Left ventricle myocardium inferior (tissue), 1 donor: ENCODE measurements around the gene PET100. TPM values are rescaled to one million over a fixed set of nuclear protein-coding genes. Genes with fewer than 3 reads are reported as not detected.

Source experiments
- DNase-seq: peaks from one replicate; pipeline ENCODE4 v3.0.0-alpha.2; 2020
- H3K27ac ChIP-seq: fragments of 200-600 bp; replicated peaks from 2 replicates; pipeline ENCODE4 v1.8.0; 2021
- H3K27me3 ChIP-seq: fragments of 200-600 bp; 2 replicates; pipeline ENCODE4 v1.8.0; 2021; ENCODE audit warnings: low read depth
- H3K36me3 ChIP-seq: fragments of 200-600 bp; 2 replicates; pipeline ENCODE4 v1.8.0; 2021
- H3K4me1 ChIP-seq: fragments of 200-600 bp; 2 replicates; pipeline ENCODE4 v1.8.0; 2021
- H3K4me3 ChIP-seq: fragments of 200-600 bp; 2 replicates; pipeline ENCODE4 v1.8.0; 2021; ENCODE audit warnings: mild to moderate bottlenecking, moderate library complexity
- H3K9me3 ChIP-seq: fragments of 200-600 bp; replicated peaks from 2 replicates; pipeline ENCODE4 v1.8.0; 2021
- intact Hi-C: fragments of 100-400 bp; cut with micrococcal nuclease; formaldehyde crosslinking; loops from one replicate; pipeline ENCODE4 v1.11.0; 2022
- total RNA-seq: library from RNA; stranded (reverse); fragmentation: NEBNext Ultra II Directional; extraction: Animal tissue kit (Norgen Biotek cat#: 25700); gene quantifications from one replicate; pipeline ENCODE4 v1.2.1, GENCODE V29; 2021
- TF ChIP-seq, protein P1 (sequence below): fragments of 200-600 bp; IDR thresholded peaks from 2 replicates; pipeline ENCODE4 v1.8.0; 2021; ENCODE audit warnings: antibody characterized with exemption, mild to moderate bottlenecking, borderline replicate concordance
- donor health status: DM: no; HTN: yes; CAD: no; lungs with severe emphysema.

Gene PET100
- total RNA-seq, 1 donor from 2014 or later = 197 TPM

DNA sequence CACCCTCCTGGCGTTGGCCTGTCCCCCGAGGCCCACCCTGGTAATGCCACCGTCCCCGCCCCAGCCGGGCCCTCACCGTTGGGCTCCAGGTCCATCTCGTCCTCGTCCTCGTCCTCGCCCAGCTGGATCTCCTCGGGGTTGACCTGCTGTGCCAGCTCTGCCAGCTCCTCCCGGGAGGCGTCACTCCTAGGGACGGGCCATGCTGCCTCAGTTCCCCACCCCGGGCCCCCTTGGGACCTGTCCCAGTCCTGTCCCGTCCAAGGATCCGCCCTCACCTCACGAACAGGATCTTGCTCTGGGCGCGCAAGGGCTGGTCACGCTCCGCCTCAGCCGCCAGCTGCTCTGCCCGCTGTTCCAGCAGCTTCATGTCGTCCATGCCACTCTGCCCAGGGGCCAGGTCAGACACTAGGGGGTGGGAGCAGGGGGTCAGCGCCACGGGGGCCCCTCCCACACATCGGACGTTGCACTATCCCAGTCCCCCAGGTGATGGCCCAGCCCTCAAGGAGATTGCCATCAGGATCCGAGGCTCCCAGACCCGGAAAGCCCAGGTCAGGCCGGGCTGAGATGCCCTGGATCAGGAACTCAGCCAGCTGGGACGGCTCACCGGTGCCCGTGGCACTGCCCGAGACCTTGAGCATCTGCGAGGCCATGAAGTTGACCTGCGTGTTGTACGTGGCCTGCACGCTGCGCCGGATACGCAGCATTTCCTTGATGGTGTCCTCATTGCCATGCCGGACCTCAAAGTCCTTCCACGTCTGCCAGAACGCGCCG lies 9.7 kb upstream of the PET100 start:
- TF ChIP-seq, protein P1, sequence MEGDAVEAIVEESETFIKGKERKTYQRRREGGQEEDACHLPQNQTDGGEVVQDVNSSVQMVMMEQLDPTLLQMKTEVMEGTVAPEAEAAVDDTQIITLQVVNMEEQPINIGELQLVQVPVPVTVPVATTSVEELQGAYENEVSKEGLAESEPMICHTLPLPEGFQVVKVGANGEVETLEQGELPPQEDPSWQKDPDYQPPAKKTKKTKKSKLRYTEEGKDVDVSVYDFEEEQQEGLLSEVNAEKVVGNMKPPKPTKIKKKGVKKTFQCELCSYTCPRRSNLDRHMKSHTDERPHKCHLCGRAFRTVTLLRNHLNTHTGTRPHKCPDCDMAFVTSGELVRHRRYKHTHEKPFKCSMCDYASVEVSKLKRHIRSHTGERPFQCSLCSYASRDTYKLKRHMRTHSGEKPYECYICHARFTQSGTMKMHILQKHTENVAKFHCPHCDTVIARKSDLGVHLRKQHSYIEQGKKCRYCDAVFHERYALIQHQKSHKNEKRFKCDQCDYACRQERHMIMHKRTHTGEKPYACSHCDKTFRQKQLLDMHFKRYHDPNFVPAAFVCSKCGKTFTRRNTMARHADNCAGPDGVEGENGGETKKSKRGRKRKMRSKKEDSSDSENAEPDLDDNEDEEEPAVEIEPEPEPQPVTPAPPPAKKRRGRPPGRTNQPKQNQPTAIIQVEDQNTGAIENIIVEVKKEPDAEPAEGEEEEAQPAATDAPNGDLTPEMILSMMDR = no peak
- DNase-seq = no peak
- Histone ChIP-seq H3K4me1 (peaks cover 17% of the 10 kb centered on the region), H3K27ac (no peak overlapping the region), H3K27me3 (no peaks in the 10 kb centered on the region), H3K4me3 (no peak overlapping the region), H3K9me3 (no peaks in the 10 kb centered on the region), H3K36me3 (peaks cover 58% of the 10 kb centered on the region)
- intact Hi-C loops = no loop called here

DNA sequence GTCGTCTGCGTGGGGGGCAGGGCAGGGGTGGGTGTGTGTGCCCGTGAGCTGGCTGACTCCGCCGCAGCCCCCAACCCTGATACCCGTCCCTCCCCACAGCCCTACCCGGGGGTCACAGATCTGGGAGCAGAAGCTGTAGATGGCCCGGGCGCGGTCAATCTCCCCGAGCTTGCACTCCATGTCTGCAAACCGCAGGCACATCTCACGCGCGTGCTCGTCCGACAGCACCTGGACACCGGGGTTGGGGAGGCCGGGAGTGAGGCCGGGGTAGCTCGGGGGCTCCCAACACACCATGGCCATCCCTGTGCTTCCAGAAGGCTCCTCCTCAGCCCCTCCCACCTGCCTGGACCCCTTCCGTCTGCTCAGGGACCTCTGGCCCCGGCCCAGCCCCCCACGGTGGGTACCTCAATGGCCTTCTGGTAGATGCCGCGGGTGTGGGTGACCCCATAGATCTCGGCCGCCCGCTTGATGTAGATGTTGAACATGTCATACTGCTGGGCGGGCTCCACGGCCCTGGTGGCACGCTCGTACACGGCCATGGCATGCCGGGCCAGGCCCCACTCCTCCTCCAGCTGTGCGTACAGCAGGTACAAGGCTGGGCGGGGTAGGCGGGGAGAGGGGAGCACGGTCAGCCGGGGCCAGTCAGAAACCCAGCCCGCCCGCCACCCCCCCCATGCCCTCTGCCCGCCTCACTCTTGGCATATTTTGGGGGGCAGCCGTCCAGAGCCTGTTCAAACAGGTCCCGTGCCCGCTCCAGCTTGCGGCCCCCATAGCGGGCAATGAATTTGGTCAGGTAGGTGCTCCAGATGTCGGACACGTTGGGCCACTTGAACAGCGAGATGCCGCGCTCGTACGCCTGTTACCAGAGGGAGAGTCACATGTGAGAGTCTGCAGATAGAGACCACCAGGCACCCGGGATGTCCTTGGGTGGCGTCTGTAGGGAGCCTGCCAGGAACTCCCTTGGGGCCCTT lies 8.9 kb upstream of the PET100 start:
- Histone ChIP-seq H3K27ac (no peak overlapping the region), H3K27me3 (no peaks in the 10 kb centered on the region), H3K9me3 (no peaks in the 10 kb centered on the region), H3K4me1 (peaks cover 17% of the 10 kb centered on the region), H3K4me3 (no peak overlapping the region), H3K36me3 (peaks cover 67% of the 10 kb centered on the region)
- DNase-seq = no peak
- intact Hi-C loops = no loop called here
- TF ChIP-seq, protein P1 = no peak

DNA sequence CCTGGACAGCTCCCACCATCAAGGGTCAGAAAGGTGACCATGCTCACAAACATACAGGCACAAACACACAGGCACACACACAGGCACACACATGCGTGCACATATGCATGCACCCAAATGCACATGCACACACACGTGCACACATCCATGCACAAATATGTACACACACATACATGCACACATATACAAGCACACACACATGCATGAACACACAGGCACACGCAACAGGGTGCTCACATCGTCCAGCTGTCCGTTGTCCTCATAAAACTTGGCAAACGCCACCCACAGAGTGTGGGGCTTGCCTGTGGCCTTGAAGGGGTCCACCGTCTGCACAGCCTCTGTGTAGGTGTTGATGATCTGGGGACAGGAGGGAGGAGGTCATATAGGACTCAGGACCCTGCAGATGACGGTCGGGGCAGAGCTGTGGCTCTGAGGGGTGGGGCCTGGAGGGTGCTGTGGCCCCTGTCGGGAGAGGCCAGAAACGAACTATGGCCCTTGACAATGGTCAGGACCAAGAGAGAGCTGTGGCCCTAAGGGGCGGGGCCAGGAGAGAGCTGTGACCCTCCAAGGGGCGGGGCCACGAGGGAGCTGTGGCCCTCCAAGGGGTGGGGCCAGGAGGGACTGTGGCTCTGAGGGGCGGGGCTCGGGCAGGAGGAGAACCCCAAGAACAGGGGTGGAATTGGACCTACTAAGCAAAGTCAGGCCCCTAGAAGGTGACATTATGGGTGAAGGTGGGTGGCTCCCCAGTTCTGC lies 6.5 kb upstream of the PET100 start:
- no peaks in the 10 kb centered on the region for H3K9me3 ChIP-seq
- DNase-seq = no peak
- H3K36me3 ChIP-seq = peaks cover 81% of the 10 kb centered on the region
- no peak overlapping the region for H3K27ac ChIP-seq
- H3K4me3 ChIP-seq = no peak overlapping the region
- intact Hi-C loops = no loop called here
- peaks cover 27% of the 10 kb centered on the region for H3K4me1 ChIP-seq
- H3K27me3 ChIP-seq = no peaks in the 10 kb centered on the region
- TF ChIP-seq, protein P1 = no peak

DNA sequence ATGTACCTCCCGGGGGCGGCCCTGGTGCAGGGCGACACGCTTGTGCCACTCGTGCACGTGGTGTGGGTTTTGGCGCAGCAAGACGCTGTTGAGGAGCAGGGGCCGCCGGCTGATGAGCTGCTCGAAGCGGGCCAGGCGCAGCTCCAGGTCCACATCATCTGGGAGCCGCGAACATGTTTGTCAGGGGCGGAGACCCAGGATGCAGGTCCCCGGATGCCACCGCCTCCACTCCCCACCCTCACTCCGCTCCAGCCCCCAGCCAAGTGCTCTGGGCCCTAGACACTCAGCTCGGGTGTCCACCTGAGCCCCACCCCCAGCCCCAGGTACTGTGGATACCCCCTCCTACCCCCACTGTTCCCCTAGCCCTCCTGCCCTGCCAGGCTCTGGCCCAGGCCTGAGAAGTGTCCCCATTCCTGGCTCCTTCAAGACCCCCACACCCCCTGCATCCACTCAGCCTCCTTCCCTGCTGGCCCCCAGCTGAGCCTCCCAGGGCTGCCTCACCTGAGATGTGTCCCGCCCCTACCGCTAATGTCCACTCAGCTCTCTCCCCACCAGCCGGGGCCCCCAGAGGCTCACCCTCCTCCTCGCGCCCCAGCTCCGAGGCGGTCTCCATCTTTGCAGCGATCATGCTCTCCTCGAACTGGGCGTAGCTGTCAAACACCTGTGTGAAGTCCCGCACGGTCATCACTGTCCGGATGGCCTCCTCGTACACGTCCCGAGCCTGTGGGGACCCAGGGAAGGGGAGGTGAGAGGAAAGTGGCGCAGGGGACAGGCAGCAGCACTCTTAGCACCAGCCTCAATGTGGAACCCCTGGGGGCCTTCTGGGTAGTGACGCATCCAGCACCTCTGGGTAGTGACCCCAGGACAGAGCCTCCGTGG lies 5.6 kb upstream of the PET100 start:
- intact Hi-C loops = no loop called here
- Histone ChIP-seq H3K36me3 (peaks cover 80% of the 10 kb centered on the region), H3K27me3 (no peaks in the 10 kb centered on the region), H3K4me1 (peaks cover 28% of the 10 kb centered on the region), H3K27ac (no peak overlapping the region), H3K9me3 (no peaks in the 10 kb centered on the region), H3K4me3 (no peak overlapping the region)
- TF ChIP-seq, protein P1 = no peak
- no peak for DNase-seq
